K562 (cell line): ENCODE data around the gene NUPR1. TPM values are rescaled to one million over a fixed set of nuclear protein-coding genes. Genes with fewer than 3 reads are reported as not detected.

Experiments
- CHCHD3 ChIP-seq: fragments of 250-450 bp; sonication (Bioruptor Pico); IDR thresholded peaks from 2 replicates; pipeline ENCODE4 v2.1.2; 2022; ENCODE audit warnings: mild to moderate bottlenecking
- GTF2F1 ChIP-seq: IDR thresholded peaks from 2 replicates; pipeline ENCODE4 v1.6.1; 2011; ENCODE audit warnings: low read depth, low read length, improper control_type of control experiment
- HDAC1 ChIP-seq, 2 experiments: fragments of 450-650 bp; IDR thresholded peaks; 2 replicates each; pipeline ENCODE4 v1.6.1; 2016 to 2017; ENCODE audit warnings: inconsistent platforms in 1 of 2, mild to moderate bottlenecking in 1 of 2, moderate library complexity in 1 of 2
- HEY1 ChIP-seq: fragments of 250-450 bp; sonication (Bioruptor Pico); IDR thresholded peaks from 2 replicates; pipeline ENCODE4 v1.5.0; 2020; ENCODE audit warnings: mild to moderate bottlenecking, moderate library complexity, borderline replicate concordance
- PREB ChIP-seq: sonication (generic); formaldehyde crosslinking; IDR thresholded peaks from 2 replicates; pipeline ENCODE4 v1.8.1; 2023; ENCODE audit warnings: mild to moderate bottlenecking, missing genetic modification reagents
- RBM34 ChIP-seq: fragments of 200-400 bp; formaldehyde crosslinking; IDR thresholded peaks from 2 replicates; pipeline ENCODE4 v1.6.1; 2018; ENCODE audit warnings: low read length, borderline replicate concordance; ENCODE audit not compliant: insufficient read depth
- RNF2 ChIP-seq: sonication (generic); IDR thresholded peaks from 2 replicates; pipeline ENCODE4 v1.6.1; 2016
- SOX6 ChIP-seq: fragments of 450-650 bp; IDR thresholded peaks from 2 replicates; pipeline ENCODE4 v1.6.1; 2014; ENCODE audit warnings: mild to moderate bottlenecking
- SP1 ChIP-seq: sonication (generic); formaldehyde crosslinking; IDR thresholded peaks from 2 replicates; pipeline ENCODE4 v1.8.1; 2022; ENCODE audit warnings: mild to moderate bottlenecking, missing genetic modification reagents
- TAF9B ChIP-seq: fragments of 450-650 bp; IDR thresholded peaks from 2 replicates; pipeline ENCODE4 v1.6.1; 2018; ENCODE audit warnings: mild to moderate bottlenecking; ENCODE audit not compliant: partially characterized antibody
- ZBTB17 ChIP-seq: fragments of 450-650 bp; formaldehyde crosslinking; IDR thresholded peaks from 2 replicates; pipeline ENCODE4 v1.4.0; 2020; ENCODE audit warnings: mild to moderate bottlenecking
- ZBTB8A ChIP-seq: fragments of 450-650 bp; IDR thresholded peaks from 2 replicates; pipeline ENCODE4 v1.6.1; 2018; ENCODE audit warnings: mild to moderate bottlenecking, moderate library complexity; ENCODE audit not compliant: partially characterized antibody
- ZNF224 ChIP-seq: sonication (generic); formaldehyde crosslinking; IDR thresholded peaks from 2 replicates; pipeline ENCODE4 v1.8.0; 2022; ENCODE audit warnings: mild to moderate bottlenecking, missing genetic modification reagents
- ZNF282 ChIP-seq: sonication (generic); formaldehyde crosslinking; IDR thresholded peaks from 2 replicates; pipeline ENCODE4 v1.8.1; 2023; ENCODE audit warnings: missing genetic modification reagents
- ZNF347 ChIP-seq: fragments of 450-650 bp; formaldehyde crosslinking; IDR thresholded peaks from 2 replicates; pipeline ENCODE4 v1.4.0; 2020; ENCODE audit warnings: low read depth, mild to moderate bottlenecking, moderate library complexity
- ZNF740 ChIP-seq, 3 experiments: fragments of 200-800 bp in 1 of 3; sonication (Bioruptor generic) in 1 of 3; sonication (generic) in 1 of 3; formaldehyde crosslinking in 1 of 3; IDR thresholded peaks; 2 replicates each; pipeline versions ENCODE4 v1.6.1 to v1.8.0; 2016 to 2022; ENCODE audit warnings: mild to moderate bottlenecking in 2 of 3, missing compliant biosample characterization in 2 of 3, missing genetic modification characterization in 2 of 3, missing genetic modification reagents in 1 of 3
- polyA plus RNA-seq, 8 experiments: library from polyadenylated mRNA; depleted of rRNA in 4 of 8; stranded (reverse) in 5 of 8; unstranded in 3 of 8; fragments of >200 nt; fragmentation: Nextera tagmentation in 2 of 8; fragmentation: Illumina TruSeq in 1 of 8; extraction: Ambion mirVana in 2 of 8; extraction: Trizol in 1 of 8; gene quantifications; 2 replicates each; pipeline versions ENCODE4 v1.2.1 to v1.2.3, GENCODE V29; 2011 to 2014; ENCODE audit warnings: inconsistent platforms in 1 of 8, missing spikeins in 1 of 8
- total RNA-seq, 7 experiments: library from RNA; depleted of rRNA in 6 of 7; stranded (reverse); fragments of >200 nt in 6 of 7; fragmentation: Illumina TruSeq in 2 of 7; extraction: Trizol in 2 of 7; gene quantifications; 2 replicates each; pipeline versions ENCODE4 v1.2.1 to v1.2.3, GENCODE V29; 2011 to 2021; ENCODE audit warnings: low replicate concordance in 1 of 7
- TF ChIP-seq, protein P1 (sequence below): sonication (generic); formaldehyde crosslinking; IDR thresholded peaks from 2 replicates; pipeline ENCODE4 v1.8.1; 2022; ENCODE audit warnings: missing genetic modification reagents
- TF ChIP-seq, protein P2 (sequence below): fragments of 450-650 bp; formaldehyde crosslinking; IDR thresholded peaks from 2 replicates; pipeline ENCODE4 v1.4.0; 2020; ENCODE audit warnings: mild to moderate bottlenecking, moderate library complexity
- TF ChIP-seq, protein P3 (sequence below): sonication (generic); formaldehyde crosslinking; IDR thresholded peaks from 2 replicates; pipeline ENCODE4 v1.8.0; 2022; ENCODE audit warnings: missing genetic modification reagents, mild to moderate bottlenecking, moderate library complexity, borderline replicate concordance

The NUPR1 gene
- total and polyA plus RNA-seq, 9 of the 15 experiments (the other 6 are each of a cell fraction or from before 2014, with no cell fraction given), result 0.07 to 1.5 (median 0.27) TPM

DNA sequence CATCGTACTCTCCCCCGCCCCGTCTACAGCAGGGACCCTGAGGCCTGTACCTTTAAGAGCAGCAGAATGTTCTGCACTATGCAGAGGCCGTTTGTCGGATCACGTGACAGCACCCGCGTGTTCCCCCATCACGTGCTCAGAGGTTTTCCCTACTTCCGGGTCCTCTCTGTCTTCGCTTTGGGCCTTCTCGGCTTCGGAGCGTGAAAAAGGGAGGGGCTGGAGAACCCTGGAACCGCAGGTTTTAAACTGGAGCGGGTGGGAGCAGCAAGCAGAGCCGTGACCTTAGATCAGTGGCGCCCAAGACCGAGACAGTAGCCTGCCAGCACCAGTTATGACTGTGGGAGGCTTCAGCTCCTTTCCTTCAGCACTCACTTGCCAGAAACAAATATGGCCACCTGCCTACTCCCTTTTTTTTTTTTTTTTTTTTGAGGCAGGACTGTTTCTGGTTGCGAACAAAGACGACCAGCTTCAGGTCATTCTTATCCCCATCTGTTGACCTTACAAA, 46.8 kb downstream of the NUPR1 start, which contains the start of gene CLN3 (continued):
- TF ChIP-seq, protein P1, sequence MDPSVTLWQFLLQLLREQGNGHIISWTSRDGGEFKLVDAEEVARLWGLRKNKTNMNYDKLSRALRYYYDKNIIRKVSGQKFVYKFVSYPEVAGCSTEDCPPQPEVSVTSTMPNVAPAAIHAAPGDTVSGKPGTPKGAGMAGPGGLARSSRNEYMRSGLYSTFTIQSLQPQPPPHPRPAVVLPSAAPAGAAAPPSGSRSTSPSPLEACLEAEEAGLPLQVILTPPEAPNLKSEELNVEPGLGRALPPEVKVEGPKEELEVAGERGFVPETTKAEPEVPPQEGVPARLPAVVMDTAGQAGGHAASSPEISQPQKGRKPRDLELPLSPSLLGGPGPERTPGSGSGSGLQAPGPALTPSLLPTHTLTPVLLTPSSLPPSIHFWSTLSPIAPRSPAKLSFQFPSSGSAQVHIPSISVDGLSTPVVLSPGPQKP (CRISPR knock-in tag), result no peak
- no peak for TF ChIP-seq ZBTB8A
- TF ChIP-seq RBM34, result no peak
- TF ChIP-seq ZNF347 (CRISPR knock-in tag), result no peak
- no peak for TF ChIP-seq ZBTB17 (CRISPR knock-in tag)
- TF ChIP-seq ZNF282, result no peak
- TF ChIP-seq RNF2, result peak; percentile 59; the same call in 1 of the 2 replicates
- TF ChIP-seq HEY1, result no peak
- TF ChIP-seq, protein P2, sequence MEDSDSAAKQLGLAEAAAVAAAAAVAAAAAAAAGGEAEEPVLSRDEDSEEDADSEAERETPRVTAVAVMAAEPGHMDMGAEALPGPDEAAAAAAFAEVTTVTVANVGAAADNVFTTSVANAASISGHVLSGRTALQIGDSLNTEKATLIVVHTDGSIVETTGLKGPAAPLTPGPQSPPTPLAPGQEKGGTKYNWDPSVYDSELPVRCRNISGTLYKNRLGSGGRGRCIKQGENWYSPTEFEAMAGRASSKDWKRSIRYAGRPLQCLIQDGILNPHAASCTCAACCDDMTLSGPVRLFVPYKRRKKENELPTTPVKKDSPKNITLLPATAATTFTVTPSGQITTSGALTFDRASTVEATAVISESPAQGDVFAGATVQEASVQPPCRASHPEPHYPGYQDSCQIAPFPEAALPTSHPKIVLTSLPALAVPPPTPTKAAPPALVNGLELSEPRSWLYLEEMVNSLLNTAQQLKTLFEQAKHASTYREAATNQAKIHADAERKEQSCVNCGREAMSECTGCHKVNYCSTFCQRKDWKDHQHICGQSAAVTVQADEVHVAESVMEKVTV (CRISPR knock-in tag), result no peak
- no peak for TF ChIP-seq SP1 (CRISPR knock-in tag)
- no peak for TF ChIP-seq PREB (CRISPR knock-in tag)
- TF ChIP-seq, protein P3, sequence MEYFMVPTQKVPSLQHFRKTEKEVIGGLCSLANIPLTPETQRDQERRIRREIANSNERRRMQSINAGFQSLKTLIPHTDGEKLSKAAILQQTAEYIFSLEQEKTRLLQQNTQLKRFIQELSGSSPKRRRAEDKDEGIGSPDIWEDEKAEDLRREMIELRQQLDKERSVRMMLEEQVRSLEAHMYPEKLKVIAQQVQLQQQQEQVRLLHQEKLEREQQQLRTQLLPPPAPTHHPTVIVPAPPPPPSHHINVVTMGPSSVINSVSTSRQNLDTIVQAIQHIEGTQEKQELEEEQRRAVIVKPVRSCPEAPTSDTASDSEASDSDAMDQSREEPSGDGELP (CRISPR knock-in tag), result peak; percentile 41; the same call in 1 of the 2 replicates
- TF ChIP-seq CHCHD3, result no peak
- peak; percentile 57 for TF ChIP-seq TAF9B
- peak; percentile 28; the same call in 1 of the 2 replicates for TF ChIP-seq SOX6
- no peak for TF ChIP-seq GTF2F1
- TF ChIP-seq ZNF224 (CRISPR knock-in tag), result no peak
- no peak for TF ChIP-seq ZNF740 (CRISPR knock-in tag; IDR thresholded peaks at IDR 0.05)
- no peak for TF ChIP-seq ZNF740 (tag; IDR thresholded peaks at IDR 0.05)
- TF ChIP-seq HDAC1 (IDR thresholded peaks at IDR 0.05), result peak in 1 of 2 experiments; percentile 90; a peak in 2 of 4 replicates
